K562 (cell line): ENCODE measurements around the gene ATAD3B. TPM values are rescaled to one million over a fixed set of nuclear protein-coding genes. Genes with fewer than 3 reads are reported as not detected.

Source experiments
- ATAC-seq: fragments of 200-7000 bp; cut with Tn5 transposase; 3 replicates; pipeline ENCODE4 v1.9.1; 2020; ENCODE audit warnings: moderate library complexity
- BruUV-seq: library from RNA; stranded (reverse); fragments of 400-500 nt; replicated peaks from 2 replicates; lab custom pipeline; 2021; lab: Mats Ljungman, UMichigan
- CTCF ChIA-PET: fragments of 300-600 bp; formaldehyde crosslinking; extraction: SDS; loops from one replicate; lab custom pipeline; 2021; ENCODE audit warnings: low intra/inter-chr PET ratio; lab: Yijun Ruan, JAX
- POLR2A ChIA-PET: fragments of 300-600, 350-650 bp; sonication (Branson Sonifier 250); formaldehyde crosslinking; extraction: SDS; loops from one replicate; lab custom pipeline; 2021; ENCODE audit warnings: antibody characterized with exemption, inconsistent platforms; lab: Yijun Ruan, JAX
- DNase-seq, 4 experiments: peaks; one replicate each; pipeline versions ENCODE4 v3.0.0 to v3.0.0-alpha.2; 2011 to 2018; ENCODE audit warnings: low spot score in 3 of 4, mixed read lengths in 3 of 4; ENCODE audit errors: extremely low read depth in 1 of 4
- FAIRE-seq: peaks from 2 replicates; lab custom pipeline; 2011; peaks lifted over from hg19 to GRCh38; lab: Jason Lieb, UNC
- H2AFZ ChIP-seq: 2 replicates; pipeline ENCODE4 v1.6.0; 2011; ENCODE audit warnings: low read depth, low read length, control low read depth, inconsistent platforms
- H3K27ac ChIP-seq: fragments of 200-600 bp; 3 replicates; pipeline ENCODE4 v1.8.0; 2011; ENCODE audit warnings: low read depth, mild to moderate bottlenecking, control low read depth, inconsistent platforms, low read length, moderate library complexity, mixed read lengths; ENCODE audit errors: extremely low read depth
- H3K27me3 ChIP-seq, 2 experiments: fragments of 300-600 bp in 1 of 2; 2 replicates in 1 of 2; 3 replicates in 1 of 2; pipeline versions ENCODE4 v1.6.0 to v1.8.0; 2011; ENCODE audit warnings: inconsistent platforms in 2 of 2, low read length in 2 of 2, mild to moderate bottlenecking in 1 of 2, mixed read lengths in 1 of 2, moderate library complexity in 1 of 2; ENCODE audit not compliant: control insufficient read depth in 2 of 2, insufficient read depth in 2 of 2
- H3K36me3 ChIP-seq: fragments of 300-600 bp; 3 replicates; pipeline ENCODE4 v1.8.0; 2011; ENCODE audit warnings: mild to moderate bottlenecking, low read length, inconsistent platforms; ENCODE audit not compliant: control insufficient read depth, insufficient read depth
- H3K4me1 ChIP-seq, 2 experiments: fragments of 200-600 bp in 1 of 2; replicated peaks in 1 of 2; 2 replicates in 1 of 2; 3 replicates in 1 of 2; pipeline versions ENCODE4 v1.5.1 to v1.8.0; 2011; ENCODE audit warnings: inconsistent platforms in 2 of 2, low read length in 2 of 2, mild to moderate bottlenecking in 1 of 2, mixed read lengths in 1 of 2, moderate library complexity in 1 of 2; ENCODE audit not compliant: control insufficient read depth in 2 of 2, insufficient read depth in 2 of 2
- H3K4me2 ChIP-seq: 2 replicates; pipeline ENCODE4 v1.6.1; 2011; ENCODE audit warnings: low read length, control low read depth, inconsistent platforms, mixed read lengths; ENCODE audit not compliant: insufficient read depth
- H3K4me3 ChIP-seq: fragments of 200-600 bp; sonication (generic), shearing (Covaris generic); 2 replicates; pipeline ENCODE4 v1.5.1; 2016; ENCODE audit warnings: control low read depth, inconsistent platforms
- H3K79me2 ChIP-seq: fragments of 200-600 bp; 3 replicates; pipeline ENCODE4 v1.8.0; 2011; ENCODE audit warnings: low read length, inconsistent platforms; ENCODE audit not compliant: control insufficient read depth, insufficient read depth
- H3K9ac ChIP-seq, 2 experiments: 2 replicates each; pipeline versions ENCODE4 v1.6.0 to v1.6.1; 2011; ENCODE audit warnings: low read depth in 2 of 2, low read length in 2 of 2, control low read depth in 1 of 2, inconsistent platforms in 1 of 2, mild to moderate bottlenecking in 1 of 2, mixed read lengths in 1 of 2; ENCODE audit not compliant: insufficient read depth in 1 of 2
- H3K9me1 ChIP-seq: one replicate; pipeline ENCODE4 v1.6.0; 2011; ENCODE audit warnings: inconsistent platforms, mild to moderate bottlenecking, low read length, moderate library complexity; ENCODE audit not compliant: control insufficient read depth, insufficient read depth
- H3K9me3 ChIP-seq: replicated peaks from 2 replicates; pipeline ENCODE4 v1.5.1; 2011; ENCODE audit warnings: low read depth, low read length, inconsistent platforms; ENCODE audit not compliant: control insufficient read depth, insufficient read depth
- H4K20me1 ChIP-seq: replicated peaks from 2 replicates; pipeline ENCODE4 v1.6.1; 2011; ENCODE audit warnings: low read length, inconsistent platforms, mixed read lengths; ENCODE audit not compliant: control insufficient read depth, insufficient read depth
- CHAMP1 ChIP-seq: fragments of 450-650 bp; IDR thresholded peaks from 2 replicates; pipeline ENCODE4 v1.6.1; 2016; ENCODE audit warnings: mild to moderate bottlenecking
- FOXM1 ChIP-seq, 2 experiments: fragments of 450-650 bp in 1 of 2; sonication (generic) in 1 of 2; formaldehyde crosslinking in 1 of 2; IDR thresholded peaks; 2 replicates each; pipeline versions ENCODE4 v1.6.1 to v1.9.0; 2017 to 2022; ENCODE audit warnings: low read depth in 2 of 2, mild to moderate bottlenecking in 2 of 2, missing genetic modification reagents in 1 of 2, moderate library complexity in 1 of 2
- MAFK ChIP-seq: IDR thresholded peaks from 2 replicates; pipeline ENCODE4 v1.6.1; 2011; ENCODE audit warnings: low read length, improper control_type of control experiment
- NBN ChIP-seq: fragments of 450-650 bp; IDR thresholded peaks from 2 replicates; pipeline ENCODE4 v1.6.1; 2016; ENCODE audit warnings: low read depth, mild to moderate bottlenecking
- NFIC ChIP-seq: fragments of 450-650 bp; IDR thresholded peaks from 2 replicates; pipeline ENCODE4 v1.6.1; 2017; ENCODE audit warnings: mild to moderate bottlenecking, inconsistent platforms
- NR4A1 ChIP-seq, 2 experiments: fragments of 250-450 bp in 1 of 2; fragments of 450-650 bp in 1 of 2; sonication (Bioruptor Pico) in 1 of 2; IDR thresholded peaks; 2 replicates each; pipeline versions ENCODE4 v1.4.0 to v1.6.1; 2016 to 2020; ENCODE audit warnings: mild to moderate bottlenecking in 2 of 2, missing compliant biosample characterization in 1 of 2, missing genetic modification characterization in 1 of 2, moderate library complexity in 1 of 2
- TBL1XR1 ChIP-seq, 2 experiments: IDR thresholded peaks; 2 replicates each; pipeline ENCODE4 v1.6.1; 2012; ENCODE audit warnings: improper control_type of control experiment in 2 of 2, low read length in 2 of 2, mild to moderate bottlenecking in 1 of 2
- ZNF280B ChIP-seq: fragments of 250-450 bp; sonication (Bioruptor Pico); IDR thresholded peaks from 2 replicates; pipeline ENCODE4 v1.5.1; 2021; ENCODE audit warnings: mild to moderate bottlenecking
- WGBS: fragments of 100-300 bp; shearing (Covaris generic); methylation state at CpG from one replicate; pipeline ENCODE4 v1.1.6; 2016; ENCODE audit warnings: low coverage, mixed read lengths; ENCODE audit not compliant: insufficient coverage; ENCODE audit errors: missing lambda C conversion rate; 5-methylcytosine and 5-hydroxymethylcytosine counted together
- in situ Hi-C: fragments of 300-500 bp; cut with MboI; formaldehyde crosslinking; loops from 4 replicates; pipeline ENCODE4 v1.15.0; 2018; ENCODE audit warnings: inconsistent platforms, mixed read lengths
- intact Hi-C: fragments of 100-400 bp; cut with micrococcal nuclease; formaldehyde crosslinking; loops from 2 replicates; pipeline ENCODE4 v1.14.2; 2022
- polyA plus RNA-seq, 8 experiments: library from polyadenylated mRNA; depleted of rRNA in 4 of 8; stranded (reverse) in 5 of 8; unstranded in 3 of 8; fragments of >200 nt; fragmentation: Nextera tagmentation in 2 of 8; fragmentation: Illumina TruSeq in 1 of 8; extraction: Ambion mirVana in 2 of 8; extraction: Trizol in 1 of 8; gene quantifications; 2 replicates each; pipeline versions ENCODE4 v1.2.1 to v1.2.3, GENCODE V29; 2011 to 2014; ENCODE audit warnings: inconsistent platforms in 1 of 8, missing spikeins in 1 of 8
- total RNA-seq, 7 experiments: library from RNA; depleted of rRNA in 6 of 7; stranded (reverse); fragments of >200 nt in 6 of 7; fragmentation: Illumina TruSeq in 2 of 7; extraction: Trizol in 2 of 7; gene quantifications; 2 replicates each; pipeline versions ENCODE4 v1.2.1 to v1.2.3, GENCODE V29; 2011 to 2021; ENCODE audit warnings: low replicate concordance in 1 of 7
- TF ChIP-seq, protein P1 (sequence below): fragments of 250-450 bp; sonication (Bioruptor Pico); IDR thresholded peaks from 2 replicates; pipeline ENCODE4 v1.4.0; 2020; ENCODE audit warnings: mild to moderate bottlenecking

Gene ATAD3B
- total and polyA plus RNA-seq, 9 of the 15 experiments (the other 6 are each of a cell fraction or from before 2014, with no cell fraction given): 0.07 to 113 (median 27.7) TPM

GRCh38 chr1:1511533-1512285 is 40.1 kb downstream of the ATAD3B start, which contains the start of gene ATAD3A:
ATAD3A (plus strand) TSS chr1:1512162; CDS start chr1:1512269, 107 bp downstream.
- POLR2A ChIA-PET: interaction anchor here (0.6 to 1.5 kb wide), 8 partner anchors 12 to 137 kb away, joined by 3 to 6 read pairs (median 3); partner anchors contain the start of genes AURKAIP1, CCNL2 and MRPL20
- TF ChIP-seq, protein P1, sequence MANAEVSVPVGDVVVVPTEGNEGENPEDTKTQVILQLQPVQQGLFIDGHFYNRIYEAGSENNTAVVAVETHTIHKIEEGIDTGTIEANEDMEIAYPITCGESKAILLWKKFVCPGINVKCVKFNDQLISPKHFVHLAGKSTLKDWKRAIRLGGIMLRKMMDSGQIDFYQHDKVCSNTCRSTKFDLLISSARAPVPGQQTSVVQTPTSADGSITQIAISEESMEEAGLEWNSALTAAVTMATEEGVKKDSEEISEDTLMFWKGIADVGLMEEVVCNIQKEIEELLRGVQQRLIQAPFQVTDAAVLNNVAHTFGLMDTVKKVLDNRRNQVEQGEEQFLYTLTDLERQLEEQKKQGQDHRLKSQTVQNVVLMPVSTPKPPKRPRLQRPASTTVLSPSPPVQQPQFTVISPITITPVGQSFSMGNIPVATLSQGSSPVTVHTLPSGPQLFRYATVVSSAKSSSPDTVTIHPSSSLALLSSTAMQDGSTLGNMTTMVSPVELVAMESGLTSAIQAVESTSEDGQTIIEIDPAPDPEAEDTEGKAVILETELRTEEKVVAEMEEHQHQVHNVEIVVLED (CRISPR knock-in tag): peak; percentile 77
- TF ChIP-seq MAFK: no peak; the same call in 1 of the 2 replicates
- TF ChIP-seq FOXM1 (IDR thresholded peaks at IDR 0.05; ENCODE audit: low read depth): peak; percentile 20; the same call in 1 of the 2 replicates
- peak; percentile 89 for TF ChIP-seq FOXM1 (CRISPR knock-in tag; IDR thresholded peaks at IDR 0.05; ENCODE audit: low read depth)
- no peak for TF ChIP-seq CHAMP1
- peak in 1 of 2 experiments; percentile 83; a peak in 2 of 4 replicates for TF ChIP-seq TBL1XR1 (IDR thresholded peaks at IDR 0.05; ENCODE audit: low read length in 2 of 2)
- no peak for TF ChIP-seq NR4A1 (CRISPR knock-in tag; IDR thresholded peaks at IDR 0.05)
- TF ChIP-seq NR4A1 (tag; IDR thresholded peaks at IDR 0.05): no peak
- peak; percentile 83 for TF ChIP-seq NFIC
- peak; percentile 88 for TF ChIP-seq NBN
- no peak for TF ChIP-seq ZNF280B (CRISPR knock-in tag)

More at GRCh38 chr1:1511533-1512285, 40.1 kb downstream of the ATAD3B start, which contains the start of gene ATAD3A:
- H3K9me1 ChIP-seq: no peaks in the 10 kb centered on the region
- no peaks in the 10 kb centered on the region for H3K27me3 ChIP-seq
- intact Hi-C loops: loop anchor here (5.0 to 10.0 kb wide), 2 partner anchors 117 to 396 kb away; partner anchors contain the start of gene CCNL2
- H4K20me1 ChIP-seq: no peaks in the 10 kb centered on the region
- peaks cover 45% of the 10 kb centered on the region for H3K79me2 ChIP-seq
- in situ Hi-C loops: no loop called here
- peak; percentile 93 to 100 (median 96) for DNase-seq
- peak; percentile 96 for FAIRE-seq
- no TSS peak for BruUV-seq
- WGBS: under 1% methylated on average over 81 of the region's 99 CpGs
- H3K4me2 ChIP-seq: peak within 1 kb of the TSS; percentile 95
- peak within 1 kb of the TSS; percentile 97 to 100 for H3K9ac ChIP-seq
- H3K4me1 ChIP-seq: peaks cover 0 to 19% of the 10 kb centered on the region in 2 experiments; a peak in 2 of 5 replicates
- CTCF ChIA-PET: no interaction called here
- peak within 1 kb of the TSS; percentile 93 for H3K4me3 ChIP-seq
- H3K9me3 ChIP-seq: no peaks in the 10 kb centered on the region; the same call in 1 of the 2 replicates
- ATAC-seq: peak; percentile 96
- peaks cover 24% of the 10 kb centered on the region; the same call in 2 of the 3 replicates for H3K36me3 ChIP-seq
- peak within 1 kb of the TSS; percentile 98 for H2AFZ ChIP-seq
- peak within 1 kb of the TSS; percentile 91 for H3K27ac ChIP-seq
